ENCODE results near the gene SLC22A8. TPM values are rescaled to one million over a fixed set of nuclear protein-coding genes. Genes with fewer than 3 reads are reported as not detected.

The SLC22A8 gene
- total RNA-seq, 1 experiment from 2014 or later: not detected

DNA sequence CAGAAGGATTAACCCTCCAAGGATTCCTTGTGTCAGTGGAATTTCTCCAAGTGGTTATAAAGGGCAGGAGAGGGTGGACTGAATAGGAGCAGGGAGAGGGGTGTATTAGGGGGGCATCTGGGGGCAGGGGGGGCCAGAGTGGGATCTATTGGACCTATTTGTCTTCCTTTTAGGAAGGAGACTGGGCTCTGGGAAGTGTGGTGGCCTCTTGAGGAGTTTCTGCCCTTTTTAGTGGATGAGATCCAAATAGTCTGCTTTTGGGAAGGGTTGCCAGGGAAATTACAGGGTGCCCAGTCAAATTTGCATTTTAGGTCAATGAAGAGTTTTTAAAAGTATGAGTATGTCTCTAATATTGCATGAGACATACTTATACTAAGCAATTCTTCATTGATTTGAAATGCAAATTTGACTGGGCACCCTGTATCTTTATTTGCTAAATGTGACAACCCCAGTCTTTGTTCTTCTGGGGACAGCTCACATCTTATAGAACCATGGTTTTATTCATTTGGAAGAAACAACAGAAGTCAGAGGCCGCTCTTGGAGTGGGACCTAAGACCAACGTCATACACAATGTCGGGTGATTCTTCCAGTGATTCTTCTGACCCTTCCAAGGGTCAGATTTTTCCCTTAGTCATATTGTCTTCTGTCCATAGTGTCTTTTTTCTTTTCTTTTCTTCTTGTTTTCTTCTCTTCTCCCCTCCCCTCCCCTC is 30.4 kb downstream of the SLC22A8 start:
- Histone ChIP-seq H3K4me2 (no peak overlapping the region), H3K9me2 (ENCODE audit: insufficient read depth) (no peaks in the 10 kb centered on the region), H4K20me1 (ENCODE audit: insufficient read depth) (no peaks in the 10 kb centered on the region), H3K79me2 (ENCODE audit: low read depth) (no peaks in the 10 kb centered on the region), H3K27me3 (ENCODE audit: insufficient read depth, low read depth) (peaks cover 98% of the 10 kb centered on the region), H3K4me1 (replicated peaks; ENCODE audit: insufficient read depth) (no peaks in the 10 kb centered on the region), H2AFZ (no peak overlapping the region), H3K36me3 (ENCODE audit: low read depth) (no peaks in the 10 kb centered on the region), H3K9me3 (ENCODE audit: insufficient read depth, low read depth) (no peaks in the 10 kb centered on the region), H3K4me3 (no peak overlapping the region), H3K27ac (no peak overlapping the region), H3F3A (ENCODE audit: insufficient read depth, low read depth) (no peaks in the 10 kb centered on the region)
- BruUV-seq (replicated peaks): no TSS peak
- no peak for TF ChIP-seq EZH2 (IDR thresholded peaks at IDR 0.05; ENCODE audit: low read depth)
- TF ChIP-seq, protein P1, sequence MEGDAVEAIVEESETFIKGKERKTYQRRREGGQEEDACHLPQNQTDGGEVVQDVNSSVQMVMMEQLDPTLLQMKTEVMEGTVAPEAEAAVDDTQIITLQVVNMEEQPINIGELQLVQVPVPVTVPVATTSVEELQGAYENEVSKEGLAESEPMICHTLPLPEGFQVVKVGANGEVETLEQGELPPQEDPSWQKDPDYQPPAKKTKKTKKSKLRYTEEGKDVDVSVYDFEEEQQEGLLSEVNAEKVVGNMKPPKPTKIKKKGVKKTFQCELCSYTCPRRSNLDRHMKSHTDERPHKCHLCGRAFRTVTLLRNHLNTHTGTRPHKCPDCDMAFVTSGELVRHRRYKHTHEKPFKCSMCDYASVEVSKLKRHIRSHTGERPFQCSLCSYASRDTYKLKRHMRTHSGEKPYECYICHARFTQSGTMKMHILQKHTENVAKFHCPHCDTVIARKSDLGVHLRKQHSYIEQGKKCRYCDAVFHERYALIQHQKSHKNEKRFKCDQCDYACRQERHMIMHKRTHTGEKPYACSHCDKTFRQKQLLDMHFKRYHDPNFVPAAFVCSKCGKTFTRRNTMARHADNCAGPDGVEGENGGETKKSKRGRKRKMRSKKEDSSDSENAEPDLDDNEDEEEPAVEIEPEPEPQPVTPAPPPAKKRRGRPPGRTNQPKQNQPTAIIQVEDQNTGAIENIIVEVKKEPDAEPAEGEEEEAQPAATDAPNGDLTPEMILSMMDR (conservative IDR thresholded peaks at IDR 0.05): no peak
- DNase-seq: no peak
- intact Hi-C loops (cut with micrococcal nuclease; ENCODE audit: unreplicated experiment): no loop called here
- ChIA-PET POLR2A (ENCODE audit: unreplicated experiment) (no interaction called here), CTCF (no interaction called here)

DNA sequence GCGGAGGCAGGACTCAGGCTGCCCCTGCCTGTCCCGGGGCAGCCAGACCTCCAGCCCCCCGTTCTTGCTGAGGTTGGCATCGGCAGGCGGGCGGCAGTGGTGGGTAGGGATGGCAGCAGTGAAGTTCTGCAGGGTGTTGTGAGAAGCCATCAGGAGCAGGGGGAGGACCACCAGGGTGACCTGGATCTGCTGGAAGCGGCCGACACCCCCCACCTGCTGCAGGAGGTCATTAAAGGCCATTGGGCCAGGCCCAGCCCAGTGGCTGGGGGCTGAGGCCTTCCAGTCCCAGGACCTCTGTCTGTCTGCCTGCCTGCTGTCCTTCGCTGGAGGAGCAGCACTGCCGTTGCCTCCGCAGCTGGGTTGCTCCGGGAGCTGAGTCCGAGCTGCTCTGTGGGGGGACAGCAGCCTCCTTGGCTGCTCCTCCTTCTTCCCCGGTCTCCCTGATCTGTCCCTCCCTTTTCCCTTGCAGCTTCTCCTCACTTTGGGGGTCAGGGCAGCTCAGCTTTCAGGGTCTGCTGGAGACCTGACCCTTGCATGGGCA is 31.1 kb downstream of the SLC22A8 start, which contains the start of gene SLC22A6:
TSS of gene SLC22A6 (minus strand) at position 517 of the 541 bp plus-strand sequence. CDS start at position 240, 277 bp downstream.
- Histone ChIP-seq H3K79me2 (ENCODE audit: low read depth) (no peaks in the 10 kb centered on the region), H3K4me3 (no peak within 1 kb of the TSS), H4K20me1 (ENCODE audit: insufficient read depth) (no peaks in the 10 kb centered on the region), H3K9me2 (ENCODE audit: insufficient read depth) (no peaks in the 10 kb centered on the region), H3K4me1 (replicated peaks; ENCODE audit: insufficient read depth) (no peaks in the 10 kb centered on the region), H3K4me2 (no peak within 1 kb of the TSS), H2AFZ (no peak within 1 kb of the TSS), H3K9me3 (ENCODE audit: insufficient read depth, low read depth) (no peaks in the 10 kb centered on the region), H3K27me3 (ENCODE audit: insufficient read depth, low read depth) (peaks cover 98% of the 10 kb centered on the region), H3K36me3 (ENCODE audit: low read depth) (no peaks in the 10 kb centered on the region), H3K27ac (no peak within 1 kb of the TSS), H3F3A (ENCODE audit: insufficient read depth, low read depth) (no peaks in the 10 kb centered on the region)
- DNase-seq: no peak
- TF ChIP-seq EZH2 (IDR thresholded peaks at IDR 0.05; ENCODE audit: low read depth): no peak
- TF ChIP-seq, protein P1 (conservative IDR thresholded peaks at IDR 0.05): no peak
- POLR2A ChIA-PET (ENCODE audit: unreplicated experiment): no interaction called here
- no TSS peak for BruUV-seq (replicated peaks)
- CTCF ChIA-PET: no interaction called here
- intact Hi-C loops (cut with micrococcal nuclease; ENCODE audit: unreplicated experiment): no loop called here

DNA sequence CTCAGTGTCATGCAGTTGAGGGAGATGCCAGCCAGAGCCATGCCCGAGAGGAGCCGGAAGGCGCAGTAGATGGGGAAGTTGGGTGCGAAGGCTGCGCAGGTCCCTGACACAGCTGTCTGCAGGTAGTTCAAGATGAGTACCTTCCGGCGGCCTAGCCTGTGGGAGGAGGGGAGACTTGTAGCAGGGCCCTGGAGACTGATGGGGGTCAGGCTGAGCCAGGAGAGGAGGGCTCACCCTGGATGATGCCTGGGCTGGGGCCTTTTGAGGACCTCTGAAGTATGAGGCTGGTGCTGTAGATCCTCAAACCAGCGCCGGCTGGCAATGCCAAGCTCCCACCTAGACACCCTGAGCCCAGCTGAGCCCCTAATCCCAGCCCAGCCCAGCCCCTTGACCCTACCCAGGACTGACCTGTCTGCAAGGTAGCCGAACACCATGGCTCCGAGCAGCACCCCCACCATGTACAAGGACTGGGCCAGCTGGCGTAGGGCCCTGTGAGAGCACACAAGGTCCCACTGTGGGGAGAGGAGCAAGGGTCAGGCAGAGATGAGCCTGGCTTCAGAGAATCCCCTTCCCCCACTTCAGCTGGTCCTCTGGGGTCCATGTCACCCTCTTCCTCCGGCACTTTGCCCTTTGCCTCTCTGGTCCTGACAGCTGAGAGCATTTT is 32.0 kb downstream of the SLC22A8 start:
- no peak overlapping the region for H3K4me3 ChIP-seq
- no peaks in the 10 kb centered on the region for H3K4me1 ChIP-seq (replicated peaks; ENCODE audit: insufficient read depth)
- no peaks in the 10 kb centered on the region for H4K20me1 ChIP-seq (ENCODE audit: insufficient read depth)
- no peaks in the 10 kb centered on the region for H3K9me3 ChIP-seq (ENCODE audit: insufficient read depth, low read depth)
- H3K79me2 ChIP-seq (ENCODE audit: low read depth): no peaks in the 10 kb centered on the region
- no peak for DNase-seq
- H3K9me2 ChIP-seq (ENCODE audit: insufficient read depth): no peaks in the 10 kb centered on the region
- ChIA-PET CTCF (interaction anchor here (0.7 kb wide), 1 partner anchor 630 kb away, joined by 6 read pairs; no protein-coding TSS in a partner anchor), POLR2A (ENCODE audit: unreplicated experiment) (no interaction called here)
- no peak overlapping the region for H3K27ac ChIP-seq
- H3K36me3 ChIP-seq (ENCODE audit: low read depth): no peaks in the 10 kb centered on the region
- no TSS peak for BruUV-seq (replicated peaks)
- H3F3A ChIP-seq (ENCODE audit: insufficient read depth, low read depth): no peaks in the 10 kb centered on the region
- peaks cover 98% of the 10 kb centered on the region for H3K27me3 ChIP-seq (ENCODE audit: insufficient read depth, low read depth)
- no peak overlapping the region for H2AFZ ChIP-seq
- intact Hi-C loops (cut with micrococcal nuclease; ENCODE audit: unreplicated experiment): no loop called here
- TF ChIP-seq, protein P1 (conservative IDR thresholded peaks at IDR 0.05): no peak
- TF ChIP-seq EZH2 (IDR thresholded peaks at IDR 0.05; ENCODE audit: low read depth): no peak
- no peak overlapping the region for H3K4me2 ChIP-seq

Data from PC-9 (cell line).